WI38 (cell line): ENCODE data around the gene HOXD9.

Experiments
- H3K4me3 ChIP-seq: 2 replicates; pipeline ENCODE4 v1.5.1; 2011; ENCODE audit warnings: low read depth, mild to moderate bottlenecking, control low read depth, low read length
- TF ChIP-seq, protein P1 (sequence below): IDR thresholded peaks from 2 replicates; pipeline ENCODE4 v1.5.1; 2012; ENCODE audit warnings: low read depth, mild to moderate bottlenecking, control low read depth, low read length

HOXD9 gene

DNA sequence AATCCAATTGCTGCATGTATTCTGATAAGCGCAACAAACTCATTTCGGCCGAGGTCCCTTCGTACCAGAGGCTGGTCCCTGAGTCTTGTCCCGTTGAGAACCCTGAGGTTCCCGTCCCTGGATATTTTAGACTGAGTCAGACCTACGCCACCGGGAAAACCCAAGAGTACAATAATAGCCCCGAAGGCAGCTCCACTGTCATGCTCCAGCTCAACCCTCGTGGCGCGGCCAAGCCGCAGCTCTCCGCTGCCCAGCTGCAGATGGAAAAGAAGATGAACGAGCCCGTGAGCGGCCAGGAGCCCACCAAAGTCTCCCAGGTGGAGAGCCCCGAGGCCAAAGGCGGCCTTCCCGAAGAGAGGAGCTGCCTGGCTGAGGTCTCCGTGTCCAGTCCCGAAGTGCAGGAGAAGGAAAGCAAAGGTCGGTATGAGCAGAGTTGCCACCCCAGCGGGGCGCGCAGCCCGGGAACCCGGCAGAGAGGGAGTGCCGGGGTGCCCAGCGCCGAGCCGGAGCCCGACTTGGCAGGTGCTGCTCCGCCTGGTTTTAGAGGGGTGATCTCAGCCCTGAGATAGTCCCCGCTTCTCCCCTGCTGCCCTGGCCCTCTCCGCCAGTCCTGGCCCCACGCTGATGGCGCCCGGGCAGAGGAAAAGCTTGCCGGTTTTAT, 5.2 kb upstream of the HOXD9 start:
- H3K4me3 ChIP-seq = no peak overlapping the region
- TF ChIP-seq, protein P1, sequence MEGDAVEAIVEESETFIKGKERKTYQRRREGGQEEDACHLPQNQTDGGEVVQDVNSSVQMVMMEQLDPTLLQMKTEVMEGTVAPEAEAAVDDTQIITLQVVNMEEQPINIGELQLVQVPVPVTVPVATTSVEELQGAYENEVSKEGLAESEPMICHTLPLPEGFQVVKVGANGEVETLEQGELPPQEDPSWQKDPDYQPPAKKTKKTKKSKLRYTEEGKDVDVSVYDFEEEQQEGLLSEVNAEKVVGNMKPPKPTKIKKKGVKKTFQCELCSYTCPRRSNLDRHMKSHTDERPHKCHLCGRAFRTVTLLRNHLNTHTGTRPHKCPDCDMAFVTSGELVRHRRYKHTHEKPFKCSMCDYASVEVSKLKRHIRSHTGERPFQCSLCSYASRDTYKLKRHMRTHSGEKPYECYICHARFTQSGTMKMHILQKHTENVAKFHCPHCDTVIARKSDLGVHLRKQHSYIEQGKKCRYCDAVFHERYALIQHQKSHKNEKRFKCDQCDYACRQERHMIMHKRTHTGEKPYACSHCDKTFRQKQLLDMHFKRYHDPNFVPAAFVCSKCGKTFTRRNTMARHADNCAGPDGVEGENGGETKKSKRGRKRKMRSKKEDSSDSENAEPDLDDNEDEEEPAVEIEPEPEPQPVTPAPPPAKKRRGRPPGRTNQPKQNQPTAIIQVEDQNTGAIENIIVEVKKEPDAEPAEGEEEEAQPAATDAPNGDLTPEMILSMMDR = no peak

DNA sequence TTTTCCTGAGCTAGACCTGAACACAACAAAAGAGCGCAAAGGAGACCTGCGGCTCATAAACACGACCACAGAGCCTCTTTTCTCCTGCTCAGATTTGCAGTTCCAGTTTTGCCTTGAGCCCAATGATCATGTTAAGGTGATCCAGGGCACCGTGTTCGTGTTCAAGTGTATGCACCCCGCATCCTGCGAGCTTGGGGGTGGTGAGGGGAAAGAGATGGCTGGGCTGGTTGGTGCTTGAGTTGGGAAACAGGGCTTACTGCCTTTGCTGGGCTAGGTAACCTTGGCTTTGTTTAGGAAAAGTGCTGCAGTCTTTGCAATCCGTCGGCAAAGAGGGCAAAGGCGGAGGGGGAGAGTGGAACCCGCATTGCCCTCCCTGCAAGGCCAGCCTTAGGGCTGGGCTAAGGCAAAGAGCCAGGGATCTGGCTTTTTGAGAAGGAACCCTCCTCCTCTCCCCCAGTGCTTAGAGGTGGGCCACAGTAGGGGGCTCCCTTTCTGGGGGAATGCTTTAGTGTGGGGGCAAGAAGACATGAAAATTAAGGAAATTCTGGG, 4.6 kb upstream of the HOXD9 start:
- H3K4me3 ChIP-seq = no peak overlapping the region

DNA sequence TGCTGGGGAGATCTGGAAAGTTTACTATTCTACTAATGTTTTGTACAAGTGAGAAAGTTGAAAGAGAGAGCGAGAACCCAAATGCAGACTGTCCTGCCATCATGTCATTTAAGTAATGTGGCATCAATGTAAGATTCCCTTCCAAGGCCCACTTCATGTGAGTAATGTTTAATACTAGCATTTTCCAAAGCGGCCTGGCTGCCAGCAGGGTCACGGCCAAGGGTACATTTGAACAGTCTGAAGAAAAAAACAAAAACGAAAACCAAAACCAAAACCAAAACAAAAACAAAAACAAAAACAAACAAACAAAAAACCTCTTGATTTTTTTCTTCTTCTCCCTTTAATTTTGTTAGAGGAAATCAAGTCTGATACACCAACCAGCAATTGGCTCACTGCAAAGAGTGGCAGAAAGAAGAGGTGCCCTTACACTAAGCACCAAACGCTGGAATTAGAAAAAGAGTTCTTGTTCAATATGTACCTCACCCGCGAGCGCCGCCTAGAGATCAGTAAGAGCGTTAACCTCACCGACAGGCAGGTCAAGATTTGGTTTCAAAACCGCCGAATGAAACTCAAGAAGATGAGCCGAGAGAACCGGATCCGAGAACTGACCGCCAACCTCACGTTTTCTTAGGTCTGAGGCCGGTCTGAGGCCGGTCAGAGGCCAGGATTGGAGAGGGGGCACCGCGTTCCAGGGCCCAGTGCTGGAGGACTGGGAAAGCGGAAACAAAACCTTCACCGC, 3.7 kb upstream of the HOXD9 start:
- no peak overlapping the region for H3K4me3 ChIP-seq

More for the DNA sequence above, 4.6 kb upstream of the HOXD9 start:
- TF ChIP-seq, protein P1 = no peak

DNA sequence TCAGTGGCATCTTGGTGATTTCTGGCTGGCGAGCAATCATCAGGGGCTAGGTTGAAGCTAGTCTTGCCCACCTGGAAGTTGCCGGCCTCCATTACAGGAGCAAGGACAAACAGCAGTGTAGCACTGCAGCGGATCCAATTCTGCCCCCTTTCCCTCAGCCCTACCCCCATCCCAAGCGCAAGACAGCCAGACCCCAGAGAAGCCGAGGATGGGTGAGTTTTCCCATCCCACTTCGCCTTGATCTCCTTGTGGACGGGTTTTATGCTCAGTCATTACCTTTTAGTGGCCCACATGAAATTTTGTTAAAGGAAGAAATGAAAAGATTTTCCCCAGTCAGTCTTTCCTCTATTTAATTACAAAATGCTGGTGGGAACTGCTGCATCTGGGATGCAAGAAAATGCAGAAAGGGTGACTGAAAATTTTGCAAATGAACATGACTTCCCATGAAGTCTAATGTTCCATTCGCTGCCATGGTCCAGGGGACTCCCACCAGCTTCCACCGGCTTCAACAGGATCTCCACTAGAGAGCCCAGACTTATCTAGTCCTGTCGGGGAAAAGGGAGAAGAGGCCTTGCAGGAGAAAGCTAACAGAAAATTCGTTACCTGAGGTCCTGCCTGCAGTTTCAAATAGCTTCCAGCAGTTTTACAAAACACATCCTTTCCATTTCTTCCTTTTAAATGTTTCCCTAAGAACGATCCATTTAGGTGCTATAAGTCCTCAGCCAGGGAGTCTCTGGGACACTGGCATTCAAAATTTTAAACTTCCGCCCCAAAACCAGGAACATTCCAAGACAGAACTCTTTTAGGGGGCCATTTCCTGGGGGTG, 1.9 kb upstream of the HOXD9 start:
- TF ChIP-seq, protein P1 = no peak
- no peak overlapping the region for H3K4me3 ChIP-seq

More for the DNA sequence above, 3.7 kb upstream of the HOXD9 start:
- TF ChIP-seq, protein P1 = peak; percentile 24; the same call in 1 of the 2 replicates

DNA sequence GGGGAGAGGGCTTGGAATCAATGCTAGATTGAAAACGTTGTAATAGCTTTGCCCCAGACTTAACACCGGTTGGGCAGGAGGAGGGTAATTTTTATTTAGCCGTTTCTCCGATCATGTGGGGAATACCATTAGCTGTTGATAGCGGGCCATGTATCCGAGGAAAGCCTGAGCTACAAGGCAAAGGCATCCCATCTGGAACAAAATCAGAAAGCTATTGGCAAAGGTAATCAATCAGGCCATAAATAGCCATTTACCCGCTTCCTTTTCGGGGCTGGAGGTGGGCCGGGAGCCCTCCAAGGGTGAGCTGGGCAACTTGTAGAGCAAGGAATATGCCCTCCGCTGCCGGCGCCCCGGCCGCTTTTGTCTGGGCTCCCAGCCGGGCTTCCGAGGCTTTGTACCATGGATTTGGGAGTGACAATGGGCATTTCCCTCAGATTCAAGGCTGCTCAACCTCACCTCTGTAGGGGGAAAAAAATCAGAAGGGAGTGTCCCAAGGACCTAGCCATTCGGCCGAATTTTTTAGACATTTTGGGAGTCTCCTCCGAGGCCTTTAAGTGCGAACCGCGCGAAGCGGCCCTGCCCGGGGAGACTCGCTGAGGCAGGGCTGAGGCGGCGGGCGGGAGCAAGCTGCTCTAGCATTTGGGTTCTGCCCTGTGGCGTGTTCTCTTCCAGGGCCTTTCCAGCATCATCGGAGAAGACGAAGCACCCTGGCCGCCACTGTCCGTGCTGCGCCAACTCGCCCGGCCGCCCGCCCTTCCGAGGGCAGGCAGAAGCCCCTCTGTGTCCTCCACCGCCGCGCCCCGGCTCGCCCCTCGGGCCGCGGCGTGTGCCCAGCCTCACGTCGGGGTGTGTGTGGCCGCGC, 1.1 kb upstream of the HOXD9 start:
- TF ChIP-seq, protein P1 = no peak
- no peak overlapping the region for H3K4me3 ChIP-seq

DNA sequence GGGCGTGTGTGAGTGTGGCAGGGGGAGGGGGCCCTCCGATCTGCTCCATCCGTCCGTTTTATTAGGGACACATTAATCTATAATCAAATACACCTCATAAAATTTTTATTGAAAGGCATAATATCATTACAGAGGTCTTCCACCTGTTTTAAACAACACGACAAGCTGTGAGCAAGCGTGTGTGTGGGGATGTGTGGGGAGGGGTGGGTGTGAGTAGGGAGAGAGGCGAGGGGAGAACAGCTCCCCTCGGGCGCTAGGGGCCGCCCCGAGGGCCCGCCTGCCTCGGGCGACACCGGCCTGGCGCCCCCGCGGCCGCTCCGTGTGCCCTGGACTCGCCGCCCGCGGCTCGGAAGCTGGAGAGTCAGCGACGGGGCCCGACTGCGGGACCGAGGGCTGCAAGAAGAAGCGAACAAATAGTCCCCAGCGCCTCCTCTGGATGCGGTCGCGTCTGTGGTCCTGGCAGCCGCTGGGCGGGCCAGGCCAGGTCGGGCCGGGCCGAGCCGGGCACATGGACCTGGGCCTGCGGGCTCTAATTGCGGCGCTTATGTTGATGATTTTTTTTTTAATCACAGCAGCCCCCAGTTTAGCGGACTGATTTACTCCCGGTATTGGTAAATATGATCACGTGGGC, 352 bp upstream of the HOXD9 start:
- TF ChIP-seq, protein P1 = no peak
- no peak overlapping the region; the same call in 1 of the 2 replicates for H3K4me3 ChIP-seq
